ENCODE results near the gene FGF22.
A peak's percentile ranks its signal among the peaks of the same experiment; 100 is the strongest.

The FGF22 gene

DNA sequence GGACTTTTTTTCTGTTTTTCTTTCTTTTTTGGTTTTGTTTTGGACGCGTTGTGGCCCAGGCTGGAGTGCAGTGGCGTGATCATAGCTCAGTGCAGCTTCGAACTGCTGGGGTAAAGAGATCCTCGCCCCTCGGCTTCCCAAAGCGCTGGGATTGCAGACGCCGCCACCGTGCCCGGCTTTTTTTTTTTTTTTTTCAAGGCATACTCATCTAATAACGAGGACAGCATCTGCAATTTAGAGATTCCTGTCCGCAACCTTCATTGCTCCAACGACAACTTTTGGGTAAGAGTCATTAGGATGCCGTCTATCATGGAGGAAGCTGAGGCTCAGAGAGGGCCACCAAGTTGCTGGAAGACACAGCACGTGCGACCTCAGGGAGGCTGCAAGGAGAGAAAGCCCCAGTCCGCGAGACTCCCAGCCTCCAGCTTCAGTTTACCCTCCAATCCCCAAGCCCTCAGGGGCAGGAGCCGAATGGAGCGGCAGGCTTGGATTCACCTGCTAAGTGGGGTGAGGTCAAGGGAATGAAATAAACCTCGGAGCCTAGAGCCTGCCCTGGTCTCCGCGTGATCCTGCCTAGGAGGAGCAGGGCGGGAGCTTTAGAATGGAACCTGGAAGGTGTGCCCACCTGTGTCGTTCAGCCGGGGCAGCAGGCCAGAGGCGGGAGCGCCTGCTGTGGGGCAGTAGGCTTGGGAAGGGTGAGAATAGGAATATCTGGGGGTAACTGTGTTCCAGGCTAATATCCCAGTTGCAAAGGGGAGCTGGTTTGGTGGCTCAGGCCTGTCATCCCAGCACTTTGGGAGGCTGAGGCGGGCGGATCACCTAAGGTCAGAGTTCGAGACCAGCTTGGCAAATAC is 5.7 kb upstream of the FGF22 start:
- H3K27ac ChIP-seq (ENCODE audit: low read length): peak overlapping the region; percentile 61; the same call in 1 of the 2 replicates
- peak; percentile 38 for DNase-seq
- peak overlapping the region; percentile 95 for H3K4me2 ChIP-seq (ENCODE audit: low read depth, low read length)
- TF ChIP-seq EZH2phosphoT487 (IDR thresholded peaks at IDR 0.05; ENCODE audit: low read length) (no peak), EZH2 (optimal IDR thresholded peaks at IDR 0.05; ENCODE audit: low read depth, low read length) (no peak)
- TF ChIP-seq, protein P1, sequence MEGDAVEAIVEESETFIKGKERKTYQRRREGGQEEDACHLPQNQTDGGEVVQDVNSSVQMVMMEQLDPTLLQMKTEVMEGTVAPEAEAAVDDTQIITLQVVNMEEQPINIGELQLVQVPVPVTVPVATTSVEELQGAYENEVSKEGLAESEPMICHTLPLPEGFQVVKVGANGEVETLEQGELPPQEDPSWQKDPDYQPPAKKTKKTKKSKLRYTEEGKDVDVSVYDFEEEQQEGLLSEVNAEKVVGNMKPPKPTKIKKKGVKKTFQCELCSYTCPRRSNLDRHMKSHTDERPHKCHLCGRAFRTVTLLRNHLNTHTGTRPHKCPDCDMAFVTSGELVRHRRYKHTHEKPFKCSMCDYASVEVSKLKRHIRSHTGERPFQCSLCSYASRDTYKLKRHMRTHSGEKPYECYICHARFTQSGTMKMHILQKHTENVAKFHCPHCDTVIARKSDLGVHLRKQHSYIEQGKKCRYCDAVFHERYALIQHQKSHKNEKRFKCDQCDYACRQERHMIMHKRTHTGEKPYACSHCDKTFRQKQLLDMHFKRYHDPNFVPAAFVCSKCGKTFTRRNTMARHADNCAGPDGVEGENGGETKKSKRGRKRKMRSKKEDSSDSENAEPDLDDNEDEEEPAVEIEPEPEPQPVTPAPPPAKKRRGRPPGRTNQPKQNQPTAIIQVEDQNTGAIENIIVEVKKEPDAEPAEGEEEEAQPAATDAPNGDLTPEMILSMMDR (IDR thresholded peaks at IDR 0.05; ENCODE audit: low read length): no peak
- peaks cover 6% of the 10 kb centered on the region; the same call in 1 of the 2 replicates for H3K27me3 ChIP-seq (replicated peaks; ENCODE audit: insufficient read depth, low read length)
- H3K9me2 ChIP-seq (replicated peaks; ENCODE audit: insufficient read depth, low read length): no peaks in the 10 kb centered on the region
- peaks cover 48% of the 10 kb centered on the region for H3K79me2 ChIP-seq (ENCODE audit: low read length)
- no peaks in the 10 kb centered on the region for H3K9me3 ChIP-seq (replicated peaks; ENCODE audit: insufficient read depth, low read length)
- H3K4me1 ChIP-seq (ENCODE audit: low read length): peaks cover 10% of the 10 kb centered on the region
- peak overlapping the region; percentile 82 for H3K4me3 ChIP-seq (ENCODE audit: low read length)
- H4K20me1 ChIP-seq (ENCODE audit: insufficient read depth, low read length): no peaks in the 10 kb centered on the region
- H2AFZ ChIP-seq (ENCODE audit: low read length): peak overlapping the region; percentile 90
- no peaks in the 10 kb centered on the region for H3K36me3 ChIP-seq (replicated peaks; ENCODE audit: insufficient read depth, low read length)
- H3F3A ChIP-seq (ENCODE audit: insufficient read depth, low read length): peaks cover 9% of the 10 kb centered on the region
- H3K9ac ChIP-seq (ENCODE audit: low read length): peak overlapping the region; percentile 73

DNA sequence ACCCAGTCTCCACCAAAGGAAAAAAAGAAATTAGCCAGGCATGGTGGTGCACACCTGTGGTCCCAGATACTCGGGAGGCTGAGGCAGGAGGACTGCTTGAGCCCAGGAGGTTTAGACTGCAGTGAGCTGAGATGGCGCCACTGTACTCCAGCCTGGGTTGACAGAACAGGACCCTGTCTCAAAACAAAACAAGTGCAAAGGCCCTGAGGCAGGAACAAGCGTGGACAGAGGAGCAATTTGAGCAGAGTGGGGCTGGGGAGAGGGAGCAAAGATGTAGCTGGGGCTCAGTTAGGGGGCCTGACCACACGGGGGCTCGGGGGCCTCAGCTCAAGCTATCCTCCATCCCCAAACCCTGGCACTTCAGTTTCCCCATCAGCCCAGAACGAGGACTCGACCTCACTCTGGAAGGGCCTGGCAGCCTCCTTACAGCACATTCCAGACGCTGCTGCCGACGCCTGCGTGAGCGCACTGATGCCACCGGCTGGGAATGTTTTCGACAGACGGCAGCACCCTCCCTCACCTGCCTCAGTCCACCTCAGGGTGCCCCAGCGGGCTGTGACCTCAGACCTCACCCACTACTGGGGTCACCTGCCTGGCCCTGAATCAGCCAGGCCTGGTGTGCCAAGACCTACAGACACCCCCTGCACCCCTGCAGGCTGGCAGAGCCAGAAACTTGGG is 4.6 kb upstream of the FGF22 start:
- TF ChIP-seq EZH2phosphoT487 (IDR thresholded peaks at IDR 0.05; ENCODE audit: low read length) (no peak), EZH2 (optimal IDR thresholded peaks at IDR 0.05; ENCODE audit: low read depth, low read length) (no peak)
- TF ChIP-seq, protein P1 (IDR thresholded peaks at IDR 0.05; ENCODE audit: low read length): no peak
- no peak for DNase-seq
- no peak overlapping the region for H3K4me2 ChIP-seq (ENCODE audit: low read depth, low read length)

DNA sequence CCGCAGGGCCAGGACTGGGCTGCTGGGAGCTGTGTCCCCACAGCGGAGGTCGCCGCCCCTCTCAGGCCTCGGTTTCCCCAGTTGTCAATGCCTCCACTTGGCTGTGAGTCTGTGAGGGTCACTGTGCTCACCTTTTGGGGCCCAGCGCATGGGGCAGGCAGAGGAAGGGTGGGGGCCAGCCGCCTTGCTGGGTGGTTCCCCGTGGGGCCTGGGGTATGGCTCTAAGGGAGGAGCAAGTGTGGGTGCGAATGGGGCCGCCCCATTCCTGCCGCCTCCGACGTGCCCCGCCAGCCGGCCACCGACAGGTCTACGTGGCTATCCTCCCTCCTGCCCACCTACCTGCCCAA is 800 bp upstream of the FGF22 start:
- H3K27me3 ChIP-seq (replicated peaks; ENCODE audit: insufficient read depth, low read length): peaks cover 6% of the 10 kb centered on the region; the same call in 1 of the 2 replicates

More for the DNA sequence above, 4.6 kb upstream of the FGF22 start:
- no peak overlapping the region for H3K27ac ChIP-seq (ENCODE audit: low read length)
- H3K4me1 ChIP-seq (ENCODE audit: low read length): peaks cover 13% of the 10 kb centered on the region
- H3K4me3 ChIP-seq (ENCODE audit: low read length): no peak overlapping the region
- H3F3A ChIP-seq (ENCODE audit: insufficient read depth, low read length): peaks cover 9% of the 10 kb centered on the region
- peaks cover 6% of the 10 kb centered on the region; the same call in 1 of the 2 replicates for H3K27me3 ChIP-seq (replicated peaks; ENCODE audit: insufficient read depth, low read length)
- H3K9me2 ChIP-seq (replicated peaks; ENCODE audit: insufficient read depth, low read length): no peaks in the 10 kb centered on the region
- peaks cover 41% of the 10 kb centered on the region for H3K79me2 ChIP-seq (ENCODE audit: low read length)
- H2AFZ ChIP-seq (ENCODE audit: low read length): no peak overlapping the region
- no peaks in the 10 kb centered on the region for H3K9me3 ChIP-seq (replicated peaks; ENCODE audit: insufficient read depth, low read length)
- no peak overlapping the region for H3K9ac ChIP-seq (ENCODE audit: low read length)
- no peaks in the 10 kb centered on the region for H3K36me3 ChIP-seq (replicated peaks; ENCODE audit: insufficient read depth, low read length)
- H4K20me1 ChIP-seq (ENCODE audit: insufficient read depth, low read length): no peaks in the 10 kb centered on the region

More for the DNA sequence above, 800 bp upstream of the FGF22 start:
- Histone ChIP-seq H3K9me2 (replicated peaks; ENCODE audit: insufficient read depth, low read length) (no peaks in the 10 kb centered on the region), H3K9me3 (replicated peaks; ENCODE audit: insufficient read depth, low read length) (no peaks in the 10 kb centered on the region), H4K20me1 (ENCODE audit: insufficient read depth, low read length) (no peaks in the 10 kb centered on the region), H2AFZ (ENCODE audit: low read length) (peak overlapping the region; percentile 90), H3K4me3 (ENCODE audit: low read length) (peak overlapping the region; percentile 69), H3K79me2 (ENCODE audit: low read length) (peaks cover 9% of the 10 kb centered on the region), H3K4me1 (ENCODE audit: low read length) (peaks cover 9% of the 10 kb centered on the region), H3K9ac (ENCODE audit: low read length) (no peak overlapping the region), H3F3A (ENCODE audit: insufficient read depth, low read length) (peaks cover under 1% of the 10 kb centered on the region; the same call in 1 of the 2 replicates), H3K4me2 (ENCODE audit: low read depth, low read length) (peak overlapping the region; percentile 97), H3K27ac (ENCODE audit: low read length) (no peak overlapping the region), H3K36me3 (replicated peaks; ENCODE audit: insufficient read depth, low read length) (no peaks in the 10 kb centered on the region)
- no peak for DNase-seq
- TF ChIP-seq, protein P1 (IDR thresholded peaks at IDR 0.05; ENCODE audit: low read length): no peak
- TF ChIP-seq EZH2phosphoT487 (IDR thresholded peaks at IDR 0.05; ENCODE audit: low read length) (no peak), EZH2 (optimal IDR thresholded peaks at IDR 0.05; ENCODE audit: low read depth, low read length) (no peak)

Measured in MM.1S (cell line).